GM21723 (cell line): ENCODE results near the gene GJE1.

Experiments
- ATAC-seq: cut with Tn5 transposase; IDR thresholded peaks from one replicate; pipeline ENCODE4 v1.9.1; 2021; ENCODE audit warnings: mild to moderate bottlenecking, moderate library complexity; ENCODE audit not compliant: unreplicated experiment

Gene GJE1

GRCh38 chr6:142162780-142163179 is 30.1 kb downstream of the GJE1 start:
- no peak for ATAC-seq

DNA sequence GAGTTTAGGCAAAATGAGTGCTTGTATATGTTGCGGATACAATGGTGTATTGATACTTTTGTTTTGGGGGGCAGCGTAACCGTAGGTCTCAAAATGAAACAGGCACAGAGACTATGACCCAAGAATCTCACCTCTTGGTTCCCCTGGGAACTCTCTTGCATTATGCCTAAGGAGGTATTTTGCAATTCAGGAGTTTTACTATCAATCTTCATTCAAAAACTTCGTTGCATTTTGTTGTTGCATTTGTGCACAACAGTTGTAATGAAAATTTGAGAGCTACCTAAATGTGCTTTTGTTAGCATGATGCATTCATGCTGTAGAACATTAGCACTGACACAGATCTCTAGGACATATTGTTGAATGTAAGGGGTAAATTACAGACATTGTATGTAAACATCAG is 32.5 kb downstream of the GJE1 start:
- ATAC-seq, result no peak

DNA sequence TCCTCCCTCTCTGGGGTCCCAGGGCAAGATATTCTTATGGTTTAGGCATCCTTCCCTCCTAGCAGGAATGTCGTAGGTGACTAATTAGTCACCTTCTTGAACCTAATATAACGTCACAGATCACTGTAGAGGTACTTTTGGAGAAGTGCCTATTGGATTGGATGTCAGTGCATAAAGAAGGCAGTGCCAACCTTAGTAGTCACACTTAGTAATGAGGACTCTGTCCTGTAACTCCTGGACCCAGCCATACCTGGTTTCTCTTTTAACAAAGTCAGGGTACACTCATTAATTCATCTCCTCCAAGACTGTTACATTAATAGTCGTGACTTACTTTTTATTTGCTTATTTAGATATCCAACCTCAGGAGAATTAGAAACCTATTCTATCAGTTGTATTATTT is 34.3 kb downstream of the GJE1 start:
- ATAC-seq, result no peak

GRCh38 chr6:142167486-142167885 is 34.8 kb downstream of the GJE1 start:
- ATAC-seq, result no peak

DNA sequence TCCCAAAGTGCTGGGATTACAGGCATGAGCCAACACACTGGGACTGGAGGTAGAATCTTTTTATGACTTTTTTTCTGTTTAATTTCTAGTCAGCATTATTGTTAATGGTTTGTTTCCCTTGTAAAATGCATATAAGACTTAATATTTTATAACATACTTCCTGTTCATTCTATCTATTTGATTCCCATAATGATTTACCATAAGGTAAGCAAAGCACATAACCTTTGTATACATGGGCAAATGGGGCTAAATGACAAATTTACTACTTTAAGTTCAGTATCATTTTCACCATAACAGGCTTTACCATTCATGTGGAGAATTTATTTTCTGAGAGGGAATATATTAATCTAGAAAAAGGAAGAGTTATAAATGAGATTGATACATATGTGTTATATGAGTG is 38.6 kb downstream of the GJE1 start:
- ATAC-seq, result no peak

DNA sequence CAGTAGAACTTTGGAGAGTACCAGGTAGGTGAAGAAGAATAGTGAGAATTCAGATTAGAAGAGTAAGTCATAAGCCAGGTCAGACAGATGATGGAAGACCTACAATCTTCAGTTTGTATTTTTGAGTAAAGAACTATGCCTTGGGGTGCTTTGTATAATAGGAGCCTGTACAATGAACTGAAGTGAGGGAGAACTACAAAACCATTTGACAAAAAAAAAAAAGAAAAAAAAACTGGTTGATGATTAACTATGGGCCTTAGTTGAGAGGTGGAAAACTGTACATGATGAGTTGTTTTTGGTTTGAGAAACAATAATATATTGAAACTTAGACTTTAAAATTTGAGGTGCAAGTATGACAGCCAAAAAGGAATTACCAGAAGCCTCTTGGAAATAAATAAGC is 40.0 kb downstream of the GJE1 start:
- ATAC-seq, result no peak

- ATAC-seq, result no peak
These were observed 41.3 kb downstream of the GJE1 start for GRCh38 chr6:142173980-142174379.

GRCh38 chr6:142174703-142175102 is 42.0 kb downstream of the GJE1 start:
- ATAC-seq, result no peak

DNA sequence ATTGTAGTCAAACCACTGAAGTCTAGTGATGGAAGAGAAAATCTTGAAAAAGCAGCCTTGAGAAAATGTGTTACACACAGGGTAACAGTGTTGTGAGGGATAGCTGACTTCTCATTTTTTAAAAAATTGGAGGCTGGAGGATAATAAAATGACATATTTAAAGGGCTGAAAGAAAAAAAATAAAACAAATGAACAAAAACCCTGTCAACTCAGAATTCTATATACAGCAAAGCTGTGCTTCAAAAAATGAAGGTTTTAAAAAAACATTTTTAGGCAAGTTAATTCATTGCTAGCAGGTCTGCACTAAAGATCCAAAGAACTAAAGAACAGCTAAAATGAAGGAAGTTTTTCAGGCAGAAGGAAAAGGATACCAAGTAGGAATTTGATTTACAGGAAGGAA is 45.4 kb downstream of the GJE1 start:
- ATAC-seq, result no peak

GRCh38 chr6:142182004-142182403 is 49.3 kb downstream of the GJE1 start:
- no peak for ATAC-seq

- no peak for ATAC-seq
These were observed 50.6 kb downstream of the GJE1 start for GRCh38 chr6:142183351-142183750.

- no peak for ATAC-seq
These were observed 51.6 kb downstream of the GJE1 start for GRCh38 chr6:142184307-142184706.
